SK-N-SH (cell line): ENCODE results near the gene CHD6. TPM values are rescaled to one million over a fixed set of nuclear protein-coding genes. Genes with fewer than 3 reads are reported as not detected.

Source experiments
- CTCF ChIA-PET: fragments of 300-600, 350-600 bp; formaldehyde crosslinking; extraction: SDS; loops from one replicate; lab custom pipeline; 2021; lab: Yijun Ruan, JAX
- POLR2A ChIA-PET: fragments of 350-600 bp; sonication (Branson Sonifier 250); formaldehyde crosslinking; extraction: SDS; loops from one replicate; lab custom pipeline; 2020; ENCODE audit warnings: antibody characterized with exemption, inconsistent platforms; lab: Yijun Ruan, JAX
- DNase-seq: peaks from one replicate; pipeline ENCODE4 v3.0.0; 2012
- H2AFZ ChIP-seq: fragments of 200-600 bp; sonication (generic); 2 replicates; pipeline ENCODE4 v1.8.1; 2016; ENCODE audit warnings: antibody characterized with exemption, mild to moderate bottlenecking, low read depth
- H3F3A ChIP-seq: fragments of 200-600 bp; sonication (generic); replicated peaks from 2 replicates; pipeline ENCODE3; 2016; ENCODE audit warnings: antibody characterized with exemption, mild to moderate bottlenecking; ENCODE audit not compliant: insufficient read depth
- H3K27ac ChIP-seq, 2 experiments: fragments of 200-500 bp in 1 of 2; fragments of 200-600 bp in 1 of 2; sonication (Bioruptor generic) in 1 of 2; sonication (generic), shearing (Covaris generic) in 1 of 2; 2 replicates each; pipeline versions ENCODE4 v1.5.1 to v1.6.1; 2014 to 2016; ENCODE audit warnings: low read depth in 2 of 2, inconsistent platforms in 1 of 2, low read length in 1 of 2, mild to moderate bottlenecking in 1 of 2, mixed read lengths in 1 of 2
- H3K27me3 ChIP-seq: fragments of 200-600 bp; sonication (generic), shearing (Covaris generic); 2 replicates; pipeline ENCODE4 v1.6.1; 2016; ENCODE audit warnings: mixed run types; ENCODE audit not compliant: insufficient read depth
- H3K36me3 ChIP-seq, 2 experiments: fragments of 200-500 bp in 1 of 2; fragments of 200-600 bp in 1 of 2; sonication (Bioruptor generic) in 1 of 2; sonication (generic) in 1 of 2; replicated peaks in 1 of 2; 2 replicates each; pipeline versions ENCODE3 to v1.5.1; 2014 to 2016; ENCODE audit warnings: low read length in 1 of 2, mild to moderate bottlenecking in 1 of 2; ENCODE audit not compliant: insufficient read depth in 2 of 2, control insufficient read depth in 1 of 2
- H3K4me1 ChIP-seq, 2 experiments: fragments of 200-500 bp in 1 of 2; fragments of 200-600 bp in 1 of 2; sonication (Bioruptor generic) in 1 of 2; sonication (generic), shearing (Covaris generic) in 1 of 2; 2 replicates each; pipeline versions ENCODE4 v1.5.1 to v1.6.1; 2014 to 2016; ENCODE audit warnings: low read depth in 1 of 2, low read length in 1 of 2, mixed run types in 1 of 2; ENCODE audit not compliant: insufficient read depth in 2 of 2, control insufficient read depth in 1 of 2
- H3K4me2 ChIP-seq: fragments of 200-600 bp; sonication (generic), shearing (Covaris generic); 2 replicates; pipeline ENCODE4 v1.6.1; 2017; ENCODE audit warnings: mixed run types
- H3K4me3 ChIP-seq, 2 experiments: fragments of 200-500 bp in 1 of 2; fragments of 200-600 bp in 1 of 2; sonication (Bioruptor generic) in 1 of 2; sonication (generic), shearing (Covaris generic) in 1 of 2; 2 replicates each; pipeline versions ENCODE4 v1.5.1 to v1.8.1; 2014 to 2016; ENCODE audit warnings: low read depth in 2 of 2, inconsistent platforms in 1 of 2, low read length in 1 of 2, mild to moderate bottlenecking in 1 of 2, mixed read lengths in 1 of 2, moderate library complexity in 1 of 2
- H3K79me2 ChIP-seq: fragments of 200-600 bp; sonication (generic); 2 replicates; pipeline ENCODE4 v1.8.1; 2017; ENCODE audit warnings: mild to moderate bottlenecking; ENCODE audit not compliant: insufficient read depth
- H3K9ac ChIP-seq: fragments of 200-600 bp; sonication (generic); 2 replicates; pipeline ENCODE4 v1.6.1; 2017; ENCODE audit warnings: mixed run types
- H3K9me2 ChIP-seq: fragments of 200-600 bp; sonication (generic); 2 replicates; pipeline ENCODE4 v1.6.1; 2017; ENCODE audit warnings: mixed run types
- H3K9me3 ChIP-seq: fragments of 200-600 bp; sonication (generic); 2 replicates; pipeline ENCODE4 v1.6.1; 2017; ENCODE audit warnings: mixed run types, mild to moderate bottlenecking, moderate library complexity
- H4K20me1 ChIP-seq: fragments of 200-600 bp; sonication (generic); 2 replicates; pipeline ENCODE4 v1.6.1; 2017; ENCODE audit warnings: mild to moderate bottlenecking, mixed run types; ENCODE audit not compliant: insufficient read depth
- EP300 ChIP-seq, 2 experiments: IDR thresholded peaks; 2 replicates each; pipeline versions ENCODE4 v1.4.0 to v1.6.1; 2012; ENCODE audit warnings: borderline replicate concordance in 1 of 2, low read depth in 1 of 2, low read length in 1 of 2
- FOSL2 ChIP-seq: IDR thresholded peaks from 2 replicates; pipeline ENCODE4 v1.4.0; 2012; ENCODE audit warnings: low read depth, mild to moderate bottlenecking, moderate library complexity, borderline replicate concordance
- FOXJ3 ChIP-seq: sonication (generic); formaldehyde crosslinking; IDR thresholded peaks from 2 replicates; pipeline ENCODE4 v1.5.1; 2020; ENCODE audit warnings: mild to moderate bottlenecking, missing genetic modification reagents
- MXI1 ChIP-seq: IDR thresholded peaks from 2 replicates; pipeline ENCODE4 v1.6.1; 2012; ENCODE audit warnings: mild to moderate bottlenecking, low read depth, low read length, improper control_type of control experiment
- RAD21 ChIP-seq: IDR thresholded peaks from 2 replicates; pipeline ENCODE4 v1.6.1; 2012; ENCODE audit warnings: mild to moderate bottlenecking, low read length
- REST ChIP-seq: IDR thresholded peaks from 2 replicates; pipeline ENCODE4 v1.6.1; 2012; ENCODE audit warnings: mild to moderate bottlenecking, low read depth, low read length, moderate library complexity
- RFX5 ChIP-seq: IDR thresholded peaks from 2 replicates; pipeline ENCODE4 v1.6.1; 2012; ENCODE audit warnings: mild to moderate bottlenecking, improper control_type of control experiment, low read length
- RXRA ChIP-seq: IDR thresholded peaks from 2 replicates; pipeline ENCODE4 v1.4.0; 2012; ENCODE audit warnings: low read depth, mild to moderate bottlenecking, borderline replicate concordance
- SIN3A ChIP-seq: IDR thresholded peaks from 2 replicates; pipeline ENCODE4 v1.6.1; 2012; ENCODE audit warnings: low read depth, mild to moderate bottlenecking, low read length, moderate library complexity, borderline replicate concordance
- SMC3 ChIP-seq: IDR thresholded peaks from 2 replicates; pipeline ENCODE4 v1.6.1; 2012; ENCODE audit warnings: low read depth, low read length, improper control_type of control experiment
- TAF1 ChIP-seq: IDR thresholded peaks from 2 replicates; pipeline ENCODE4 v1.6.1; 2012; ENCODE audit warnings: low read depth, mild to moderate bottlenecking, low read length, moderate library complexity, borderline replicate concordance
- TCF12 ChIP-seq: IDR thresholded peaks from 2 replicates; pipeline ENCODE4 v1.4.0; 2012
- YY1 ChIP-seq: IDR thresholded peaks from 2 replicates; pipeline ENCODE4 v1.4.0; 2012; ENCODE audit warnings: low read depth, mild to moderate bottlenecking
- WGBS: methylation state at CpG from one replicate; pipeline ENCODE4 v1.1.6; 2017; ENCODE audit warnings: low lambda C conversion rate; 5-methylcytosine and 5-hydroxymethylcytosine counted together
- polyA plus RNA-seq, 3 experiments: library from polyadenylated mRNA; depleted of rRNA; stranded (reverse); fragments of >200 nt; gene quantifications; 2 replicates each; pipeline ENCODE4 v1.2.3, GENCODE V29; 2012
- TF ChIP-seq, protein P1 (sequence below): fragments of 150-350 bp; IDR thresholded peaks from 2 replicates; pipeline ENCODE4 v1.6.1; 2016; ENCODE audit warnings: mild to moderate bottlenecking, low read depth, low read length
- TF ChIP-seq, protein P2 (sequence below): IDR thresholded peaks from 2 replicates; pipeline ENCODE4 v1.4.0; 2012; ENCODE audit warnings: low read depth
- TF ChIP-seq, protein P3 (sequence below): IDR thresholded peaks from 2 replicates; pipeline ENCODE4 v1.4.0; 2012; ENCODE audit warnings: low read depth, borderline replicate concordance
- TF ChIP-seq, protein P4 (sequence below): IDR thresholded peaks from 2 replicates; pipeline ENCODE4 v1.4.0; 2012; ENCODE audit warnings: low read depth, borderline replicate concordance

The CHD6 gene
- polyA plus RNA-seq, 1 of the 3 experiments (the other 2 are of a cell fraction) = 7.1 TPM

DNA sequence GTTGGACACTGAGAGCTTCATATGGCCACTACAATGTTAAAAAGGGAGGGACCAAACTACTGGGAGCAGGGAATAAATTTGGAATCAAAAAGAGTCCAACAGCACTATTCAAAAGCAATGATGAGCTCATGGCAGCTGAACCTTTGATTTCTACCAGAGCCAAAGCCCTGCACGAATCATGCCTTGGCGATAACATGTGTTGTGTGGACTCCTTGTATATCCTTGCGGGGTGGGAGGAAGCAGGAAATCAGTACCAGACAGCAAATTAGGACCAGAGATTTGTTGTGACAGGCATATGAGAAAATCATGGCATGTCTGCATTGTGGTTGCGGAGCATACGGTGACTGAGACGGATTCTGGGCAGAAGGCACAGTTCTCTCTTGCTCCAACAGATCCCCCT lies 166.0 kb downstream of the CHD6 start:
- Histone ChIP-seq H3K27me3 (no peaks in the 10 kb centered on the region), H3K9me3 (no peaks in the 10 kb centered on the region), H3K4me3 (no peak overlapping the region), H3K79me2 (no peaks in the 10 kb centered on the region), H3K4me2 (no peak overlapping the region), H3K36me3 (peaks cover 33 to 90% of the 10 kb centered on the region in 2 experiments), H4K20me1 (no peaks in the 10 kb centered on the region), H3K9me2 (no peaks in the 10 kb centered on the region), H3K27ac (no peak overlapping the region), H3F3A (no peaks in the 10 kb centered on the region), H3K9ac (no peak overlapping the region), H3K4me1 (no peaks in the 10 kb centered on the region), H2AFZ (no peak overlapping the region)
- POLR2A ChIA-PET = no interaction called here
- TF ChIP-seq, protein P1, sequence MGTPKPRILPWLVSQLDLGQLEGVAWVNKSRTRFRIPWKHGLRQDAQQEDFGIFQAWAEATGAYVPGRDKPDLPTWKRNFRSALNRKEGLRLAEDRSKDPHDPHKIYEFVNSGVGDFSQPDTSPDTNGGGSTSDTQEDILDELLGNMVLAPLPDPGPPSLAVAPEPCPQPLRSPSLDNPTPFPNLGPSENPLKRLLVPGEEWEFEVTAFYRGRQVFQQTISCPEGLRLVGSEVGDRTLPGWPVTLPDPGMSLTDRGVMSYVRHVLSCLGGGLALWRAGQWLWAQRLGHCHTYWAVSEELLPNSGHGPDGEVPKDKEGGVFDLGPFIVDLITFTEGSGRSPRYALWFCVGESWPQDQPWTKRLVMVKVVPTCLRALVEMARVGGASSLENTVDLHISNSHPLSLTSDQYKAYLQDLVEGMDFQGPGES = no peak
- TF ChIP-seq, protein P2, sequence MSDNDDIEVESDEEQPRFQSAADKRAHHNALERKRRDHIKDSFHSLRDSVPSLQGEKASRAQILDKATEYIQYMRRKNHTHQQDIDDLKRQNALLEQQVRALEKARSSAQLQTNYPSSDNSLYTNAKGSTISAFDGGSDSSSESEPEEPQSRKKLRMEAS = no peak
- TF ChIP-seq SIN3A (no peak), MXI1 (no peak), TAF1 (no peak), RXRA (no peak), RFX5 (no peak), SMC3 (no peak), FOXJ3 (CRISPR knock-in tag) (no peak), EP300 (IDR thresholded peaks at IDR 0.05; ENCODE audit: borderline replicate concordance in 1 of 2, low read depth in 1 of 2, low read length in 1 of 2) (no peak), YY1 (no peak), TCF12 (no peak)
- TF ChIP-seq, protein P3, sequence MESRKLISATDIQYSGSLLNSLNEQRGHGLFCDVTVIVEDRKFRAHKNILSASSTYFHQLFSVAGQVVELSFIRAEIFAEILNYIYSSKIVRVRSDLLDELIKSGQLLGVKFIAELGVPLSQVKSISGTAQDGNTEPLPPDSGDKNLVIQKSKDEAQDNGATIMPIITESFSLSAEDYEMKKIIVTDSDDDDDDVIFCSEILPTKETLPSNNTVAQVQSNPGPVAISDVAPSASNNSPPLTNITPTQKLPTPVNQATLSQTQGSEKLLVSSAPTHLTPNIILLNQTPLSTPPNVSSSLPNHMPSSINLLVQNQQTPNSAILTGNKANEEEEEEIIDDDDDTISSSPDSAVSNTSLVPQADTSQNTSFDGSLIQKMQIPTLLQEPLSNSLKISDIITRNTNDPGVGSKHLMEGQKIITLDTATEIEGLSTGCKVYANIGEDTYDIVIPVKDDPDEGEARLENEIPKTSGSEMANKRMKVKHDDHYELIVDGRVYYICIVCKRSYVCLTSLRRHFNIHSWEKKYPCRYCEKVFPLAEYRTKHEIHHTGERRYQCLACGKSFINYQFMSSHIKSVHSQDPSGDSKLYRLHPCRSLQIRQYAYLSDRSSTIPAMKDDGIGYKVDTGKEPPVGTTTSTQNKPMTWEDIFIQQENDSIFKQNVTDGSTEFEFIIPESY = no peak
- CTCF ChIA-PET = no interaction called here
- no peak for DNase-seq
- 99% methylated on average over 6 of the region's 6 CpGs for WGBS

DNA sequence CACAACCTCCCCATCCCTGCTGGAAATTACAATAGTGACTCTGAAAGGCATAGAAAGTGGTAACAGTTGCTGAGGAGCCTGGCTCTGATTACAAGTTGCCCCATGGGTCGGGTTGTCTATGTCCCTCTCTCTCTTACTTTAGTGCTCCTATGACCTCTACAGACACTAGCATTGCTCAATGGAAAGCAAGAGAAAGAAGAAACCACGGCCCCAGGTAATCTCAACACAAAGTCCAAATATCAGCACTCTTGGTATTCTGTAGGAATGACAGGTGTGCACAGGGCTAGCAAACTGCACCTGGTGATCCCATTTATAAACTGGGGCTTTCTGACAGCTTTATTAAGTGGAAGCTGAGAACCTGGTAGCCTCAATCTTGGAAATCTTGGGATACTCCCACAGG lies 171.2 kb downstream of the CHD6 start:
- Histone ChIP-seq H4K20me1 (no peaks in the 10 kb centered on the region), H3K4me2 (no peak overlapping the region), H3K4me3 (no peak overlapping the region), H3K9ac (no peak overlapping the region), H3K9me2 (no peaks in the 10 kb centered on the region), H3K4me1 (no peaks in the 10 kb centered on the region), H3K27ac (no peak overlapping the region), H3K9me3 (no peaks in the 10 kb centered on the region), H3K36me3 (peaks cover 34 to 89% of the 10 kb centered on the region in 2 experiments), H3K27me3 (no peaks in the 10 kb centered on the region), H3F3A (no peaks in the 10 kb centered on the region), H3K79me2 (no peaks in the 10 kb centered on the region), H2AFZ (no peak overlapping the region)
- WGBS = 82% methylated on average over 2 of the region's 2 CpGs
- ChIA-PET POLR2A (no interaction called here), CTCF (interaction anchor here (1.4 kb wide), 1 partner anchor 250 kb away, joined by 3 read pairs; no protein-coding TSS in a partner anchor)
- DNase-seq = no peak
- TF ChIP-seq RAD21 (no peak), MXI1 (no peak), FOSL2 (no peak), REST (no peak), TAF1 (no peak)
- TF ChIP-seq, protein P4, sequence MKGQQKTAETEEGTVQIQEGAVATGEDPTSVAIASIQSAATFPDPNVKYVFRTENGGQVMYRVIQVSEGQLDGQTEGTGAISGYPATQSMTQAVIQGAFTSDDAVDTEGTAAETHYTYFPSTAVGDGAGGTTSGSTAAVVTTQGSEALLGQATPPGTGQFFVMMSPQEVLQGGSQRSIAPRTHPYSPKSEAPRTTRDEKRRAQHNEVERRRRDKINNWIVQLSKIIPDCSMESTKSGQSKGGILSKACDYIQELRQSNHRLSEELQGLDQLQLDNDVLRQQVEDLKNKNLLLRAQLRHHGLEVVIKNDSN = no peak
- TF ChIP-seq, protein P3 = no peak
- TF ChIP-seq, protein P2 = no peak
